GM12892 (cell line): ENCODE data around the gene ENO4.

Source experiments
- POLR2A ChIP-seq: IDR thresholded peaks from 2 replicates; pipeline ENCODE4 v1.6.1; 2011; ENCODE audit warnings: low read depth, low read length, control low read depth
- POLR2AphosphoS5 ChIP-seq: IDR thresholded peaks from 2 replicates; pipeline ENCODE4 v1.6.1; 2011; ENCODE audit warnings: low read depth, low read length, control low read depth
- TAF1 ChIP-seq: IDR thresholded peaks from 2 replicates; pipeline ENCODE4 v1.6.1; 2011; ENCODE audit warnings: low read depth, mild to moderate bottlenecking, control low read depth, low read length, borderline replicate concordance

- TF ChIP-seq POLR2A = no peak
- TF ChIP-seq POLR2AphosphoS5 = no peak
- no peak for TF ChIP-seq TAF1
Observed at GRCh38 chr10:116931806-116932205, 82.5 kb downstream of the ENO4 start.
